OCI-LY3 (cell line): ENCODE measurements around the gene GAL3ST1.
"Not testable (repeated sequence)": the region's sequence is repeated elsewhere in the genome, so short reads cannot be mapped to it uniquely, and the experiment has no call there.

Experiments used
- H2AFZ ChIP-seq: fragments of 200-600, 300-600 bp; shearing (Covaris generic); 2 replicates; pipeline ENCODE4 v1.6.0; 2014; ENCODE audit warnings: antibody characterized with exemption, low read depth, low read length
- H3K27ac ChIP-seq: fragments of 200-600, 300-600 bp; sonication (generic); 2 replicates; pipeline ENCODE4 v1.5.1; 2014; ENCODE audit warnings: mild to moderate bottlenecking, low read length, moderate library complexity, mixed read lengths
- H3K27me3 ChIP-seq: fragments of 200-600, 300-600 bp; sonication (generic); 2 replicates; pipeline ENCODE4 v1.6.1; 2014; ENCODE audit warnings: low read depth, low read length, mixed read lengths
- H3K36me3 ChIP-seq: fragments of 200-600, 300-600 bp; sonication (generic); replicated peaks from 2 replicates; pipeline ENCODE3; 2014; ENCODE audit warnings: low read depth, low read length, mixed read lengths
- H3K4me1 ChIP-seq: fragments of 300-600, 200-600 bp; sonication (generic); 2 replicates; pipeline ENCODE4 v1.6.1; 2014; ENCODE audit warnings: low read length, mixed read lengths
- H3K4me2 ChIP-seq: fragments of 200-600, 300-600 bp; sonication (generic); 2 replicates; pipeline ENCODE4 v1.6.1; 2014; ENCODE audit warnings: low read length, mixed read lengths
- H3K4me3 ChIP-seq: fragments of 300-600, 200-600 bp; sonication (generic); 2 replicates; pipeline ENCODE4 v1.5.1; 2014; ENCODE audit warnings: antibody characterized with exemption, mild to moderate bottlenecking, low read length, moderate library complexity
- H3K79me2 ChIP-seq: fragments of 300-600, 200-600 bp; shearing (Covaris generic); 2 replicates; pipeline ENCODE4 v1.6.1; 2014; ENCODE audit warnings: mild to moderate bottlenecking, low read length, mixed read lengths
- H3K9ac ChIP-seq: fragments of 300-600, 200-600 bp; shearing (Covaris generic); 2 replicates; pipeline ENCODE4 v1.6.0; 2014; ENCODE audit warnings: mild to moderate bottlenecking, low read length, moderate library complexity
- H3K9me3 ChIP-seq: fragments of 200-600, 300-600 bp; shearing (Covaris generic); 2 replicates; pipeline ENCODE4 v1.6.1; 2014; ENCODE audit warnings: low read length, mixed read lengths; ENCODE audit not compliant: insufficient read depth
- H4K20me1 ChIP-seq: fragments of 200-600, 300-600 bp; sonication (generic); 2 replicates; pipeline ENCODE4 v1.6.1; 2016; ENCODE audit warnings: low read length, mixed read lengths; ENCODE audit not compliant: insufficient read depth
- EZH2phosphoT487 ChIP-seq: fragments of 200-600 bp; shearing (Covaris generic); IDR thresholded peaks from 2 replicates; pipeline ENCODE4 v1.6.1; 2018; ENCODE audit warnings: antibody characterized with exemption, mixed run types, low read depth
- TF ChIP-seq, protein P1 (sequence below): fragments of 200-600, 300-600 bp; sonication (generic); IDR thresholded peaks from 2 replicates; pipeline ENCODE4 v1.5.1; 2014; ENCODE audit warnings: antibody characterized with exemption, low read length, low read depth

The GAL3ST1 gene

DNA sequence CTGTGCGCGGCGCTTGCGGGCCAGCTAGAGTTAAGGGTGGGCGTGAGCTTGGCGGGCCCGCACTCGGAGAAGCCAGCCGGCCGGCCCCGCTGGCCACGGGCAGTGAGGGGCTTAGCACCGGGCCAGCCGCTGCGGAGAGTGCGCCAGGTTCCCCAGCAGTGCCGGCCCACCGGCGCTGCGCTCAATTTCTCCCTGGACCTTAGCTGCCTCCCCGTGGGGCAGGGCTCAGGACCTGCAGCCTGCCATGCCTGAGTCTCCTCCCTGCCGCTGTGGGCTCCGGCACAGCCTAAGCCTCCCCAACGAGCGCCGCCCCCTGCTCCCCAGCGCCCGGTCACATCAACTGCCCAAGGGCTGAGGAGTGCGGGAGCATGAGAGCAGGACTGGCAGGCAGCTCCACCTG lies 22.4 kb upstream of the GAL3ST1 start:
- H3K4me3 ChIP-seq, result no peak overlapping the region
- no peaks in the 10 kb centered on the region for H3K36me3 ChIP-seq
- no peaks in the 10 kb centered on the region for H3K79me2 ChIP-seq
- peaks cover 13% of the 10 kb centered on the region for H3K27me3 ChIP-seq
- no peaks in the 10 kb centered on the region for H4K20me1 ChIP-seq
- no peak overlapping the region for H3K9ac ChIP-seq
- H3K4me1 ChIP-seq, result no peaks in the 10 kb centered on the region
- H2AFZ ChIP-seq, result no peak overlapping the region
- H3K4me2 ChIP-seq, result no peak overlapping the region
- no peak overlapping the region for H3K27ac ChIP-seq
- no peaks in the 10 kb centered on the region for H3K9me3 ChIP-seq
- TF ChIP-seq, protein P1, sequence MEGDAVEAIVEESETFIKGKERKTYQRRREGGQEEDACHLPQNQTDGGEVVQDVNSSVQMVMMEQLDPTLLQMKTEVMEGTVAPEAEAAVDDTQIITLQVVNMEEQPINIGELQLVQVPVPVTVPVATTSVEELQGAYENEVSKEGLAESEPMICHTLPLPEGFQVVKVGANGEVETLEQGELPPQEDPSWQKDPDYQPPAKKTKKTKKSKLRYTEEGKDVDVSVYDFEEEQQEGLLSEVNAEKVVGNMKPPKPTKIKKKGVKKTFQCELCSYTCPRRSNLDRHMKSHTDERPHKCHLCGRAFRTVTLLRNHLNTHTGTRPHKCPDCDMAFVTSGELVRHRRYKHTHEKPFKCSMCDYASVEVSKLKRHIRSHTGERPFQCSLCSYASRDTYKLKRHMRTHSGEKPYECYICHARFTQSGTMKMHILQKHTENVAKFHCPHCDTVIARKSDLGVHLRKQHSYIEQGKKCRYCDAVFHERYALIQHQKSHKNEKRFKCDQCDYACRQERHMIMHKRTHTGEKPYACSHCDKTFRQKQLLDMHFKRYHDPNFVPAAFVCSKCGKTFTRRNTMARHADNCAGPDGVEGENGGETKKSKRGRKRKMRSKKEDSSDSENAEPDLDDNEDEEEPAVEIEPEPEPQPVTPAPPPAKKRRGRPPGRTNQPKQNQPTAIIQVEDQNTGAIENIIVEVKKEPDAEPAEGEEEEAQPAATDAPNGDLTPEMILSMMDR, result no peak
- TF ChIP-seq EZH2phosphoT487, result no peak

DNA sequence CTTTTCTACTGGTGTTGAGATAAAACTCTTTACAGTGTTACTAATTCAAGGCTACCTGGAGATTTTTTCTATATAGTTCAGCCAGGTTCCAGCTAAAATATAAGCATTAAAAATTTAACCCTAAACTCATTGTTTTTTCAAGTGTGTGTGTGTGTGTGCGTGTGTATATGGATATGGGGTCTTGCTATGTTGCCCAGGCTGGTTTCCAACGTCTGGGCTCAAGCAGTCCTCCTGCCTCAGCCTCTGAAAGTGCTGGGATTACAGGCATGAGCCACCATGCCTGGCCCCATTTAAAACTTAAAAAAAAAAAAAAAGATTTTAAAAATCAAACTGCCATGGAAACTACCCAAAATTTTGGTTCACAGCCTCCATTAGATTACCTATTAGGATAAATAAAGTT lies 21.7 kb upstream of the GAL3ST1 start:
- no peak overlapping the region for H3K4me2 ChIP-seq
- no peak overlapping the region for H2AFZ ChIP-seq
- no peak overlapping the region for H3K9ac ChIP-seq
- no peaks in the 10 kb centered on the region for H3K4me1 ChIP-seq
- no peak overlapping the region for H3K4me3 ChIP-seq
- H4K20me1 ChIP-seq, result no peaks in the 10 kb centered on the region
- TF ChIP-seq, protein P1, result no peak
- no peak for TF ChIP-seq EZH2phosphoT487
- peaks cover 13% of the 10 kb centered on the region for H3K27me3 ChIP-seq
- no peak overlapping the region for H3K27ac ChIP-seq
- H3K36me3 ChIP-seq, result no peaks in the 10 kb centered on the region
- H3K79me2 ChIP-seq, result peaks cover 6% of the 10 kb centered on the region
- no peaks in the 10 kb centered on the region for H3K9me3 ChIP-seq

GRCh38 chr22:30592360-30592713 lies 17.9 kb upstream of the GAL3ST1 start:
- peaks cover 32% of the 10 kb centered on the region for H3K79me2 ChIP-seq
- H4K20me1 ChIP-seq, result peaks cover 16% of the 10 kb centered on the region
- H2AFZ ChIP-seq, result peak overlapping the region; percentile 72
- peak overlapping the region; percentile 86 for H3K4me2 ChIP-seq
- H3K36me3 ChIP-seq, result peaks cover 15% of the 10 kb centered on the region
- H3K9me3 ChIP-seq, H3K9ac ChIP-seq, H3K27ac ChIP-seq: not testable (repeated sequence)
- peak overlapping the region; percentile 91 for H3K4me3 ChIP-seq
- H3K27me3 ChIP-seq, result peaks cover 13% of the 10 kb centered on the region
- peaks cover 11% of the 10 kb centered on the region for H3K4me1 ChIP-seq

DNA sequence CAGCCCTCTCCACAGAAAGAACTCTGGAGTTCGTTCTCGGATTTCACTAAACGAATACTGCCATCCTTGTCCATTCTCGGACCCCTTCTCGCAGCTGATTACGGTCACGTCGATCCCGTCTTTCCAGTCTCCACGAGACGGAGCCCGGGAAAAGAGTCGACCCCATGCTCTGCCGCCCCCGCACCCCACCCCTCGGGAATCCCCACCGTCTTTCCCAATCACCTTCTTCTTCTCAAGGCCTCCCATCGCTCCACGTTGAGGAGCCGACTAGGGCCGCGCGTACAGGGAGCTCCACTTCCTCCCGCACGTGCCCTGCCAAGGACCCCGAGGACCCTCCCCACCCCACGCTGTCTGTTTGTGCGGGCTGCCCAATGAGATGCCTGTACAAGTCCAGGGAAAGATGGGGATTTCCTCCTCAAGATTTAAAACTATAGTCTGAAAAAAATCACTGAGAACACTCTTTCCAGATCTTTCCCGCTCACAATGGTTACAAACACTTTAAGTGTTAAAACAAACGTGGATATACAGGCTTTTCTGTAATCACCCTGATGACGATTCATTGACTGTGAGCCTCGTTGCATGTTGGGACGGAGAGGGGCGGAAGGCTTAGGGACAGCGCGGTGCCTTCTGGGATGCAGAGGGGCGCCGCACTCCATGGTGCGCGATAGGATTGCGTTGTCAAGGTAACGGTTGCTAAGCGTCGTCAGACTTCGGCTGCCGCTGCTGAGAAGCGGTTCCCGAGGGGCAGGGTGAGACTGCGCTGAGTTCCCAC lies 17.3 kb upstream of the GAL3ST1 start, which contains the start of gene PES1:
TSS of gene PES1 (minus strand) at position 323 of the 772 bp plus-strand sequence. CDS start at position 246, 77 bp downstream.
- peak within 1 kb of the TSS; percentile 91 for H3K4me3 ChIP-seq
- H3K9ac ChIP-seq, result peak within 1 kb of the TSS; percentile 90
- H3K4me2 ChIP-seq, result peak within 1 kb of the TSS; percentile 86
- H4K20me1 ChIP-seq, result peaks cover 16% of the 10 kb centered on the region
- H3K79me2 ChIP-seq, result peaks cover 32% of the 10 kb centered on the region
- H3K4me1 ChIP-seq, result peaks cover 11% of the 10 kb centered on the region
- no peaks in the 10 kb centered on the region for H3K9me3 ChIP-seq
- H3K27ac ChIP-seq, result peak within 1 kb of the TSS; percentile 71
- peak within 1 kb of the TSS; percentile 72 for H2AFZ ChIP-seq
- H3K27me3 ChIP-seq, result peaks cover 13% of the 10 kb centered on the region
- H3K36me3 ChIP-seq, result peaks cover 21% of the 10 kb centered on the region
- TF ChIP-seq, protein P1, result no peak
- TF ChIP-seq EZH2phosphoT487, result no peak
